Measurements from ENCODE around the gene PRKACB.
"Not testable (repeated sequence)": the region's sequence is repeated elsewhere in the genome, so short reads cannot be mapped to it uniquely, and the experiment has no call there.

PRKACB gene

DNA sequence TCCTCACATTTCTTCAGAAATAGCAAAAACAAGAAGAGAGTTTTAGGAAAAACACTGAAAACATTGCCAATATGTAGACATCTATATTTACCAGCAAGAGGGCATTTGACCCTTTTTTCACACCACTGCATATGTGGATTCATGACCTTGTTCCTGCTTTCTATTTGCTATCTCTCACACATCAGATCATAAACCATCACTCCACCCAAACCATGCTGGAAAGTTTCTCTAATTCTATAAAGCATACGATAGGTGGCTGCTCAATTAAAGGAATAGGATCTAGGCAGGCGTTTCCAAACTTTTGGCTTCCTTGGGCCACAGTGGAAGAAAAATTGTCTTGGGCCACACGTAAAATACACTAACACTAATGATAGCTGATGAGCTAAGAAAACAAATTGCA is 121.8 kb downstream of the PRKACB start:
- DNase-seq (ENCODE audit: low read depth in 1 of 2, low spot score in 1 of 2), result no peak

GRCh38 chr1:84266748-84267147 is 122.7 kb downstream of the PRKACB start:
- no peak for DNase-seq (ENCODE audit: low read depth in 1 of 2, low spot score in 1 of 2)

GRCh38 chr1:84267476-84267875 is 123.4 kb downstream of the PRKACB start:
- DNase-seq (ENCODE audit: low read depth in 1 of 2, low spot score in 1 of 2), result no peak

DNA sequence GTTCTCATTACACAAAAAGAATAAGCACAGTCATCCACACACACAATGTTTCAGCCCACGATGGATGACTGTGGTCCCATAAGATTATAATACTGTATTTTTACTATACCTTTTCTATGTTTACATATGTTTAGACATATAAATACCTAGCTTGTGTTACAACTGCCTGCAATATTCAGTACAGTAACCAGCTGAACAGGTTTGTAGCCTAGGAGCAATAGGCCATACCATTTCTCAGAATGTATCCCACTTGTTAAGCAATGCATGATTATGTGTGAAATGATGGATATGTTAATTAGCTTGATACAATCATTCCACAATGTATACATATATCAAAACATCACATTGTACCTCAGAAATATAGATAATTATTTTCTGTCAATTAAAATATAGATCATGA is 124.3 kb downstream of the PRKACB start:
- no peak for DNase-seq (ENCODE audit: low read depth in 1 of 2, low spot score in 1 of 2)

DNA sequence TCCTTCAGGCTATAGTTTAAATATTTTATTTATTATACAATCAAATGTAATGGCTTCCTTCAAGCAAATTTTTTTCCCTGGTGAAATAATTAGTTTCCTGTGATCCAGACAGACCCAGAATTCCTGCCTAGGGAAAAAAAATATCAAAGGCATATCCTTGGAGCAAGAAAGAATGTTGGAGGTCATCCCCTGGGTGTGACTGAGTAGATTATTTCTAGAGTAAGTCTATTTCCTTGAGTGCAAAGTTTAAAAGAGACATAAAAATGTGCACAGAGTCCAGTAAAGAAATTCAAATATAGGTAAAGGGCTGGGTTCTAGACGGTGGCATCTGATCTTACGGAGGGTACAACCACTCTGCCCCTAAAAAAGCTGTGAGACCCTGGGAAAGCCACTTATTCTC is 125.2 kb downstream of the PRKACB start:
- no peak for DNase-seq (ENCODE audit: low read depth in 1 of 2, low spot score in 1 of 2)

- no peak for DNase-seq (ENCODE audit: low read depth in 1 of 2, low spot score in 1 of 2)
Observed at GRCh38 chr1:84271441-84272151, 127.5 kb downstream of the PRKACB start.

GRCh38 chr1:84272401-84272800 is 128.3 kb downstream of the PRKACB start:
- DNase-seq (ENCODE audit: low read depth in 1 of 2, low spot score in 1 of 2), result no peak

DNA sequence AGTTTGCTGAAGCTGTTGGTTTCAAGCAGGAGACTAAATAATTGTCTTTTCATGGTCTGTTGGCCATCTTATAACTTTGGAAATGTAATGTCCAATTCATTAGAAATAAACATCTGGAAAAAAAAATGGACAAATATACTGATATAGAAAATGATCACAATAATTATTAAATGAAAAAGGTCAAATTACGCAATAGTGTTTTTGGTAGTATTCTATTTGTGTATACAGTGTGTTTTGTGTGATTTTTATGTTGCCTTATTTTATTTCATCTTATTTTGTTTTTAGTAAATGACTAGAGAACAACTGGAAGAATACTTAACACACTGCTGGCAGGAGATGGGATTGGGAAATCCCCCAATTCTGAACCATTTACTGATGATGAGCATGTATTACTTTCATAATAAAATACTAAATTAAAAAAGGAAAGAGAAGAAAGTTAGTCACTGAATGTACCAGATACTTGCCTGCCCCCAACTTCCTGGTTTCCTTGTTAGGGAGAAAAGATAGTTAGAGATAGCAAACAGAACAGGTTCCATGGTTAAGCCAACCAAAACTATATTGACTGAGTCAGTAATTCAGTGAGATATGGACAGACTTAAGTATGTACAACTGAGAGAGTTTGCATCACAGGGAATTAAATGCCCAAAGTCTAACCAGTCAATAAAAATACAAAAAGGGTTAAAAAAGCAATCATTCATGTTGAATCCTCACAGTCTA is 133.4 kb downstream of the PRKACB start:
- no peak for DNase-seq (ENCODE audit: low read depth in 1 of 2, low spot score in 1 of 2)

- DNase-seq (ENCODE audit: low read depth in 1 of 2, low spot score in 1 of 2), result no peak
Observed at GRCh38 chr1:84278905-84279304, 134.8 kb downstream of the PRKACB start.

DNA sequence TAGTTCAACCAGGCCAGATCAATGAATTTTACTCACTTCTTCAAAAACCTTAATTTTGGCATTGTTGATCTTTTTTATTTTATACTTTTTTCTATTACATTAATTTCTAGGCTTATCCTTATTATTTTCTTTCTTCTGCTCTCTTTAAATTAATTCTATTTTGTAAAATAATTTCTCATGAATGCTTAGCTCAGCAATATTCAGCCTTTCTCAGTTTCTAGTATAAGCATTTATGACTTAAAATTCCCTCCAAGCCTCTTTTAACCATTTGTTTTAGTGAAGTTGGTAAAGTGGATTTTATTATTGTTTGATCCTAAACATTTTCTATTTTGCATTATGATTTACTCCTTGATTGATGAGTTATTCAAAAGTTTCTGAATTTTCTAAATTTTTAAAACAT is 136.8 kb downstream of the PRKACB start:
- no peak for DNase-seq (ENCODE audit: low read depth in 1 of 2, low spot score in 1 of 2)

- no peak for DNase-seq (ENCODE audit: low read depth in 1 of 2, low spot score in 1 of 2)
Observed at GRCh38 chr1:84282780-84283333, 138.8 kb downstream of the PRKACB start.

GRCh38 chr1:84283381-84283780 is 139.3 kb downstream of the PRKACB start:
- no peak for DNase-seq (ENCODE audit: low read depth in 1 of 2, low spot score in 1 of 2)

- no peak for DNase-seq (ENCODE audit: low read depth in 1 of 2, low spot score in 1 of 2)
Observed at GRCh38 chr1:84286071-84286470, 142.0 kb downstream of the PRKACB start.

- DNase-seq (ENCODE audit: low read depth in 1 of 2, low spot score in 1 of 2), result not testable (repeated sequence)
Observed at GRCh38 chr1:84287389-84287788, 143.3 kb downstream of the PRKACB start.

Data from stimulated activated CD4-positive, alpha-beta T cell treated with anti-CD3 and anti-CD28 coated beads, Interleukin-15, amount 100 ng/mL, for 1 hour (primary cell).